Left kidney (tissue), 2 donors: ENCODE measurements around the gene TMPRSS13. TPM values are rescaled to one million over a fixed set of nuclear protein-coding genes. Genes with fewer than 3 reads are reported as not detected.

Experiments
- DNase-seq: peaks from one replicate; pipeline ENCODE4 v3.0.0-alpha.2; 2013
- polyA plus RNA-seq: library from polyadenylated mRNA; unstranded; fragments of 120-200 nt; gene quantifications from one replicate; pipeline ENCODE4 v1.2.1, GENCODE V29; 2013; ENCODE audit not compliant: insufficient read length

Gene TMPRSS13
- polyA plus RNA-seq, 1 donor, result 0.58 TPM

- DNase-seq, result no peak
Measured at GRCh38 chr11:117855912-117856651, 73.1 kb downstream of the TMPRSS13 start.

- DNase-seq, result no peak
Measured at GRCh38 chr11:117855186-117855845, 73.9 kb downstream of the TMPRSS13 start.

- DNase-seq, result no peak
Measured at GRCh38 chr11:117852309-117852708, 76.9 kb downstream of the TMPRSS13 start.

- no peak for DNase-seq
Measured at GRCh38 chr11:117851852-117852251, 77.3 kb downstream of the TMPRSS13 start.

- no peak for DNase-seq
Measured at GRCh38 chr11:117851106-117851505, 78.1 kb downstream of the TMPRSS13 start.

Other genes with a start within 250 kb of the TMPRSS13 start
- 2.8 TPM for gene DSCAML1, start 132.2 kb downstream of the TMPRSS13 start, polyA plus RNA-seq
- gene FXYD2, start 104.7 kb downstream of the TMPRSS13 start, polyA plus RNA-seq, result 316 TPM
- gene FXYD6, start 52.7 kb downstream of the TMPRSS13 start, polyA plus RNA-seq, result 114 TPM
- gene IL10RA, start 57.0 kb upstream of the TMPRSS13 start, polyA plus RNA-seq, result 2.1 TPM
- gene TMPRSS4, start 147.7 kb upstream of the TMPRSS13 start, polyA plus RNA-seq, result 30.2 TPM
- 0.17 TPM for gene SMIM35, start 157.6 kb upstream of the TMPRSS13 start, polyA plus RNA-seq
- 0.75 TPM for gene SCN4B, start 223.4 kb upstream of the TMPRSS13 start, polyA plus RNA-seq
- gene SCN2B, start 247.2 kb upstream of the TMPRSS13 start, polyA plus RNA-seq, result 3.0 TPM